Esophagus squamous epithelium (tissue), 5 donors: ENCODE data around the gene EPB41L2. TPM values are rescaled to one million over a fixed set of nuclear protein-coding genes. Genes with fewer than 3 reads are reported as not detected.

ENCODE experiments used
- DNase-seq: peaks from one replicate; lab custom pipeline; 2025; lab: John Stamatoyannopoulos, UW
- H3K27ac ChIP-seq, 4 donors: fragments of 200-600 bp; sonication (generic); one replicate each; pipeline ENCODE4 v1.5.1; 2016 to 2019; ENCODE audit warnings: mild to moderate bottlenecking in 1 of 4
- H3K27me3 ChIP-seq, 4 donors: fragments of 200-600 bp; sonication (generic); 1 replicate in 3 of 4; 2 replicates in 1 of 4; pipeline versions ENCODE4 v1.5.1 to v1.6.0; 2017 to 2021; ENCODE audit warnings: antibody characterized with exemption in 1 of 4
- H3K36me3 ChIP-seq, 3 donors: fragments of 200-600 bp; sonication (generic); one replicate each; pipeline ENCODE4 v1.5.1; 2016 to 2019
- H3K4me1 ChIP-seq, 3 donors: fragments of 200-600 bp; sonication (generic); one replicate each; pipeline ENCODE4 v1.5.1; 2017 to 2019
- H3K4me3 ChIP-seq, 4 donors: fragments of 200-600 bp; sonication (generic); 1 replicate in 3 of 4; 2 replicates in 1 of 4; pipeline ENCODE4 v1.5.1; 2016 to 2019; ENCODE audit warnings: mild to moderate bottlenecking in 2 of 4, moderate library complexity in 1 of 4
- H3K9me3 ChIP-seq, 3 donors: fragments of 200-600 bp; sonication (generic); one replicate each; pipeline ENCODE4 v1.5.1; 2016 to 2019
- CTCF ChIP-seq, 6 experiments: fragments of 450-650 bp in 4 of 6; fragments of 200-600 bp in 2 of 6; sonication (generic) in 2 of 6; IDR thresholded peaks; one replicate each; pipeline ENCODE4 v1.5.1; 2016 to 2019; ENCODE audit warnings: antibody characterized with exemption in 6 of 6, mild to moderate bottlenecking in 4 of 6, moderate library complexity in 4 of 6
- POLR2A ChIP-seq, 4 donors: fragments of 450-650 bp; IDR thresholded peaks; one replicate each; pipeline ENCODE4 v1.6.1; 2017; ENCODE audit warnings: antibody characterized with exemption in 4 of 4, mild to moderate bottlenecking in 4 of 4, moderate library complexity in 3 of 4
- WGBS, 2 donors: methylation state at CpG; one replicate each; pipeline ENCODE4 v1.1.5; 2018; 5-methylcytosine and 5-hydroxymethylcytosine counted together
- intact Hi-C: fragments of 100-400 bp; cut with DNase I; formaldehyde crosslinking; loops from one replicate; pipeline ENCODE4 v1.15.0; 2022
- total RNA-seq, 4 donors: library from RNA; depleted of rRNA; stranded (reverse); fragments of >200 nt; gene quantifications; one replicate each; pipeline ENCODE4 v1.1.0, GENCODE V29; 2016
- donor health status: DM: yes; HTN: yes; CAD: no.

The EPB41L2 gene
- total RNA-seq, 4 donors from 2014 or later, result 6.2 to 58.0 (median 14.9) TPM

- no peaks in the 10 kb centered on the region for H3K27me3 ChIP-seq
- peaks cover 0 to 11% (median 3%) of the 10 kb centered on the region in 3 donors for H3K4me1 ChIP-seq
- peaks cover 0 to 5% (median 0%) of the 10 kb centered on the region in 3 donors for H3K9me3 ChIP-seq
- H3K36me3 ChIP-seq, result no peaks in the 10 kb centered on the region
- intact Hi-C loops, result no loop called here
- no peak for TF ChIP-seq CTCF (IDR thresholded peaks at IDR 0.05)
- no peak for TF ChIP-seq POLR2A (IDR thresholded peaks at IDR 0.05)
- WGBS, 2 donors, result 77 to 87% methylated on average over 6 of the region's 6 CpGs
- H3K4me3 ChIP-seq, result no peak overlapping the region
- H3K27ac ChIP-seq, result no peak overlapping the region
- no peak for DNase-seq
Measured at GRCh38 chr6:130982941-130983456, 80.0 kb downstream of the EPB41L2 start.

GRCh38 chr6:130982135-130982534, 80.9 kb downstream of the EPB41L2 start:
- intact Hi-C loops, result no loop called here
- H3K4me3 ChIP-seq, result no peak overlapping the region
- no peak for TF ChIP-seq POLR2A (IDR thresholded peaks at IDR 0.05)
- peaks cover 0 to 11% (median 3%) of the 10 kb centered on the region in 3 donors for H3K4me1 ChIP-seq
- H3K36me3 ChIP-seq, result no peaks in the 10 kb centered on the region
- no peak overlapping the region for H3K27ac ChIP-seq
- peaks cover 0 to 5% (median 0%) of the 10 kb centered on the region in 3 donors for H3K9me3 ChIP-seq
- no peaks in the 10 kb centered on the region for H3K27me3 ChIP-seq
- WGBS, 2 donors, result 53 to 69% methylated on average over 1 of the region's 1 CpG
- no peak for DNase-seq

GRCh38 chr6:130981409-130981808, 81.6 kb downstream of the EPB41L2 start:
- Histone ChIP-seq H3K9me3 (peaks cover 0 to 5% (median 0%) of the 10 kb centered on the region in 3 donors), H3K27me3 (no peaks in the 10 kb centered on the region), H3K36me3 (no peaks in the 10 kb centered on the region), H3K4me1 (peaks cover 0 to 11% (median 3%) of the 10 kb centered on the region in 3 donors), H3K4me3 (no peak overlapping the region), H3K27ac (no peak overlapping the region)
- TF ChIP-seq POLR2A (IDR thresholded peaks at IDR 0.05) (no peak), CTCF (IDR thresholded peaks at IDR 0.05) (no peak)
- intact Hi-C loops, result no loop called here
- no peak for DNase-seq

- H3K9me3 ChIP-seq, result peaks cover 0 to 5% (median 0%) of the 10 kb centered on the region in 3 donors
- intact Hi-C loops, result no loop called here
- H3K27ac ChIP-seq, result peak overlapping the region in 1 of 4 donors; percentile 17
- no peak for DNase-seq
- no peaks in the 10 kb centered on the region for H3K36me3 ChIP-seq
- WGBS, 2 donors, result 82 to 83% methylated on average over 5 of the region's 5 CpGs
- peaks cover 0 to 11% (median 3%) of the 10 kb centered on the region in 3 donors for H3K4me1 ChIP-seq
- no peak for TF ChIP-seq POLR2A (IDR thresholded peaks at IDR 0.05)
- TF ChIP-seq CTCF (IDR thresholded peaks at IDR 0.05), result no peak
- no peaks in the 10 kb centered on the region for H3K27me3 ChIP-seq
- H3K4me3 ChIP-seq, result no peak overlapping the region
Measured at GRCh38 chr6:130980310-130981032, 82.6 kb downstream of the EPB41L2 start.

GRCh38 chr6:130978660-130979396, 84.2 kb downstream of the EPB41L2 start:
- DNase-seq, result no peak
- Histone ChIP-seq H3K9me3 (no peaks in the 10 kb centered on the region), H3K4me3 (no peak overlapping the region), H3K27me3 (no peaks in the 10 kb centered on the region), H3K27ac (no peak overlapping the region), H3K36me3 (no peaks in the 10 kb centered on the region), H3K4me1 (peaks cover 0 to 11% (median 3%) of the 10 kb centered on the region in 3 donors)
- intact Hi-C loops, result no loop called here
- WGBS, 2 donors, result 67 to 70% methylated on average over 5 of the region's 5 CpGs
- TF ChIP-seq CTCF (IDR thresholded peaks at IDR 0.05) (no peak), POLR2A (IDR thresholded peaks at IDR 0.05) (no peak)
